ENCODE results near the gene ATP1B1.

Gene ATP1B1

GRCh38 chr1:169106095-169106920, at the start of gene ATP1B1:
Gene ATP1B1, plus strand, starts transcription at chr1:169106690. Its CDS starts 140 bp downstream, at chr1:169106830.
- peak; percentile 95 for DNase-seq (ENCODE audit: low read depth, low spot score)

- DNase-seq (ENCODE audit: low read depth, low spot score): no peak
These were observed 47.1 kb upstream of the ATP1B1 start for GRCh38 chr1:169059421-169059820.

GRCh38 chr1:169060043-169060722, 46.3 kb upstream of the ATP1B1 start:
- DNase-seq (ENCODE audit: low read depth, low spot score): no peak

GRCh38 chr1:169060919-169061639, 45.4 kb upstream of the ATP1B1 start:
- DNase-seq (ENCODE audit: low read depth, low spot score): no peak

- no peak for DNase-seq (ENCODE audit: low read depth, low spot score)
These were observed 44.3 kb upstream of the ATP1B1 start for GRCh38 chr1:169062152-169062551.

GRCh38 chr1:169064103-169064502, 42.4 kb upstream of the ATP1B1 start:
- no peak for DNase-seq (ENCODE audit: low read depth, low spot score)

- DNase-seq (ENCODE audit: low read depth, low spot score): no peak
These were observed 35.9 kb upstream of the ATP1B1 start for GRCh38 chr1:169070547-169070946.

- DNase-seq (ENCODE audit: low read depth, low spot score): no peak
These were observed 35.5 kb upstream of the ATP1B1 start for GRCh38 chr1:169070958-169071357.

- no peak for DNase-seq (ENCODE audit: low read depth, low spot score)
These were observed 33.4 kb upstream of the ATP1B1 start for GRCh38 chr1:169072945-169073725.

- DNase-seq (ENCODE audit: low read depth, low spot score): no peak
These were observed 28.2 kb upstream of the ATP1B1 start for GRCh38 chr1:169078163-169078883.

GRCh38 chr1:169081503-169082123, 24.9 kb upstream of the ATP1B1 start:
- DNase-seq (ENCODE audit: low read depth, low spot score): no peak

GRCh38 chr1:169085911-169086310, 20.6 kb upstream of the ATP1B1 start:
- no peak for DNase-seq (ENCODE audit: low read depth, low spot score)

- DNase-seq (ENCODE audit: low read depth, low spot score): peak; percentile 54
These were observed 19.7 kb upstream of the ATP1B1 start for GRCh38 chr1:169086603-169087455.

- DNase-seq (ENCODE audit: low read depth, low spot score): no peak
These were observed 18.6 kb upstream of the ATP1B1 start for GRCh38 chr1:169087876-169088275.

- DNase-seq (ENCODE audit: low read depth, low spot score): no peak
These were observed 16.7 kb upstream of the ATP1B1 start for GRCh38 chr1:169089776-169090175.

- DNase-seq (ENCODE audit: low read depth, low spot score): no peak
These were observed 16.1 kb upstream of the ATP1B1 start for GRCh38 chr1:169090308-169090899.

GRCh38 chr1:169090900-169091311, 15.6 kb upstream of the ATP1B1 start:
- no peak for DNase-seq (ENCODE audit: low read depth, low spot score)

GRCh38 chr1:169091480-169091941, 15.0 kb upstream of the ATP1B1 start:
- peak; percentile 26 for DNase-seq (ENCODE audit: low read depth, low spot score)

- DNase-seq (ENCODE audit: low read depth, low spot score): no peak
These were observed 14.1 kb upstream of the ATP1B1 start for GRCh38 chr1:169092399-169092798.

Data from astrocyte of the hippocampus (primary cell).